Hepatocyte (in vitro differentiated cells): Measurements from ENCODE around the gene C11orf68. TPM values are rescaled to one million over a fixed set of nuclear protein-coding genes. Genes with fewer than 3 reads are reported as not detected.
A peak's percentile ranks its signal among the peaks of the same experiment; 100 is the strongest.

Experiments
- DNase-seq: peaks from one replicate; pipeline ENCODE4 v3.0.0-alpha.2; 2016; ENCODE audit warnings: low spot score
- H2AFZ ChIP-seq: fragments of 200-600 bp; sonication (generic); 2 replicates; pipeline ENCODE4 v1.6.0; 2016; ENCODE audit warnings: antibody characterized with exemption, mild to moderate bottlenecking
- H3K27ac ChIP-seq: fragments of 200-600 bp; sonication (generic); 2 replicates; pipeline ENCODE4 v1.5.1; 2016; ENCODE audit warnings: mild to moderate bottlenecking
- H3K27me3 ChIP-seq: fragments of 200-600 bp; sonication (generic); 2 replicates; pipeline ENCODE4 v1.6.1; 2016
- H3K36me3 ChIP-seq: fragments of 200-600 bp; sonication (generic); replicated peaks from 2 replicates; pipeline ENCODE4 v1.5.1; 2016; ENCODE audit warnings: low read depth; ENCODE audit not compliant: insufficient read depth
- H3K4me1 ChIP-seq: fragments of 200-600 bp; sonication (generic); 2 replicates; pipeline ENCODE4 v1.5.1; 2016; ENCODE audit warnings: mild to moderate bottlenecking, moderate library complexity; ENCODE audit not compliant: insufficient read depth
- H3K4me2 ChIP-seq: fragments of 200-600 bp; sonication (generic); 2 replicates; pipeline ENCODE4 v1.6.0; 2016
- H3K4me3 ChIP-seq: fragments of 200-600 bp; sonication (generic); 2 replicates; pipeline ENCODE4 v1.5.1; 2016; ENCODE audit warnings: mild to moderate bottlenecking
- H3K79me2 ChIP-seq: fragments of 200-600 bp; sonication (generic); 2 replicates; pipeline ENCODE4 v1.6.0; 2017; ENCODE audit warnings: mild to moderate bottlenecking
- H3K9me2 ChIP-seq: fragments of 200-600 bp; sonication (generic); replicated peaks from 2 replicates; pipeline ENCODE4 v1.6.0; 2017; ENCODE audit warnings: mild to moderate bottlenecking; ENCODE audit not compliant: insufficient read depth
- H3K9me3 ChIP-seq: fragments of 200-600 bp; sonication (generic); 2 replicates; pipeline ENCODE4 v1.5.1; 2016; ENCODE audit warnings: low read depth, mild to moderate bottlenecking
- H4K20me1 ChIP-seq: fragments of 200-600 bp; sonication (generic); 2 replicates; pipeline ENCODE4 v1.6.0; 2016; ENCODE audit warnings: mild to moderate bottlenecking; ENCODE audit not compliant: insufficient read depth, poor library complexity, severe bottlenecking
- CTCF ChIP-seq: fragments of 200-600 bp; sonication (generic); IDR thresholded peaks from 2 replicates; pipeline ENCODE4 v1.5.1; 2016; ENCODE audit warnings: antibody characterized with exemption, mild to moderate bottlenecking; ENCODE audit not compliant: poor library complexity
- EZH2 ChIP-seq: fragments of 200-600 bp; sonication (generic); IDR thresholded peaks from 2 replicates; pipeline ENCODE4 v1.6.1; 2016; ENCODE audit warnings: antibody characterized with exemption, mild to moderate bottlenecking, borderline replicate concordance
- EZH2phosphoT487 ChIP-seq: fragments of 200-600 bp; sonication (generic); IDR thresholded peaks from one replicate; pipeline ENCODE4 v1.6.1; 2018; ENCODE audit warnings: antibody characterized with exemption, mild to moderate bottlenecking, low read depth, moderate library complexity; ENCODE audit not compliant: unreplicated experiment, severe bottlenecking
- WGBS: methylation state at CpG from one replicate; pipeline ENCODE4 v1.1.6; 2016; ENCODE audit warnings: low lambda C conversion rate; ENCODE audit errors: missing lambda C conversion rate; 5-methylcytosine and 5-hydroxymethylcytosine counted together
- polyA plus RNA-seq: library from polyadenylated mRNA; unstranded; fragments of >200 nt; fragmentation: Nextera tagmentation; extraction: Ambion mirVana; gene quantifications from 2 replicates; pipeline ENCODE4 v1.2.1, GENCODE V29; 2016
- total RNA-seq: library from RNA; depleted of rRNA; stranded (reverse); fragments of >200 nt; gene quantifications from 2 replicates; pipeline ENCODE4 v1.2.3, GENCODE V29; 2014

The C11orf68 gene
- total and polyA plus RNA-seq, 2 experiments from 2014 or later, result 26.3 to 59.3 TPM

DNA sequence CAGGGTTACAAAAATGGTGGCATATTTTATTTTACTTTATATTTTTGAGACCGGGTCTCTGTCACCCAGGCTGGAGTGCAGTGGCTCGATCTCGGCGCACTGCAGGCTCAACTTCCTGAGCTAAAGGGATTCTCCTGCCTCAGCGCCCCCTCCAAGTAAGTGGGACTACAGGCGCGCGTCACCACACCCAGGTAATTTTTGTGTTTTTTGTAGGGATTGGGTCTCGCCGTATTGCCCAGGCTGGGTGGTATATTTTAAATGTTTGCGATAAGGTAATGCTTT lies 18.0 kb downstream of the C11orf68 start:
- no peaks in the 10 kb centered on the region for H3K9me3 ChIP-seq
- peak overlapping the region; percentile 23 for H3K27ac ChIP-seq
- H3K4me2 ChIP-seq, result peak overlapping the region; percentile 93
- no peaks in the 10 kb centered on the region for H3K79me2 ChIP-seq
- no peak overlapping the region for H3K4me3 ChIP-seq
- no peaks in the 10 kb centered on the region for H4K20me1 ChIP-seq
- no peak for DNase-seq
- no peaks in the 10 kb centered on the region for H3K9me2 ChIP-seq
- H3K27me3 ChIP-seq, result peaks cover 25% of the 10 kb centered on the region
- WGBS, result 75% methylated on average over 11 of the region's 11 CpGs
- peaks cover 15% of the 10 kb centered on the region for H3K4me1 ChIP-seq
- TF ChIP-seq EZH2phosphoT487 (no peak), CTCF (no peak), EZH2 (no peak)
- H3K36me3 ChIP-seq, result no peaks in the 10 kb centered on the region
- H2AFZ ChIP-seq, result peak overlapping the region; percentile 1

DNA sequence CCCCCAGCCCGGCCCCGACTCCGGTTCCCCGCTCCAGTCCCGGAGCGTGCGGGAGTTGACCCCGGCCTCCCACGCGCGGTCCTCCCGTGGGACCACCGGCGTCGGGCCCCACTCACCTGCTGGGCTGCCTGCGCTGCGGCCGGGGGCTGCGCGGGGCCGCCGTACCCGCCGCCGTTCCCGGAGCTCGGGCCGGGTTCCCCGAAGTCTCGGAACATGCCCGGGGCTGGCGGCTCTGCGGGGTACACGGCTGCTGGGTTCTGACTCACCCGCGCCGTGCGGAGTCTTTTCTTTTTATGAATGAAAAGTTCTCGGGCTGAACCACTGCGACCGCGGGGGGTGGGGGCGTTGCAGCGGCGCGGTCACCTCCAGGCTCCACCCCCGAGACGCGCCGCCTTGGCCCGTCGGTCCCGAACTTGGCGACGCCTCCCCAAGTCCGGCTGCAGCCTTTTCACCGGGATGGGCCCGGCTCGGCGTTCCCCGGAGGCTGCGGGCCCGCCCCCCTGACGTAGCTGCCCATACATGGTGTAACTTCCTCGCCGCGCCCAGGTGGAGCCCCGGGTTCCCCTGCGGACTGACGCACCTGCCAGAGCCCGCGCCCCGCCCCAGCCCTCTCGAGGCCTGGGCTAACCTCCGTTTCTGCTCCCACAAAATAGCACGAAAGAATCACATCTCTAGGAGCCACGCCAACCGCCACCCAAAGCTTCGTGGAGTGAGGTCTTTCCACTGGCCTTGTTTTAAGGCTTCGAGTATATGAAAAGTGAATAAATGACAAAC lies 18.6 kb downstream of the C11orf68 start, which contains the start of gene FOSL1:
TSS of gene FOSL1 (minus strand) at position 264 of the 774 bp plus-strand sequence. CDS start at position 215, 49 bp downstream.
- H2AFZ ChIP-seq, result peak within 1 kb of the TSS; percentile 63
- no peaks in the 10 kb centered on the region for H3K9me3 ChIP-seq
- TF ChIP-seq EZH2phosphoT487 (no peak), EZH2 (no peak), CTCF (no peak)

DNA sequence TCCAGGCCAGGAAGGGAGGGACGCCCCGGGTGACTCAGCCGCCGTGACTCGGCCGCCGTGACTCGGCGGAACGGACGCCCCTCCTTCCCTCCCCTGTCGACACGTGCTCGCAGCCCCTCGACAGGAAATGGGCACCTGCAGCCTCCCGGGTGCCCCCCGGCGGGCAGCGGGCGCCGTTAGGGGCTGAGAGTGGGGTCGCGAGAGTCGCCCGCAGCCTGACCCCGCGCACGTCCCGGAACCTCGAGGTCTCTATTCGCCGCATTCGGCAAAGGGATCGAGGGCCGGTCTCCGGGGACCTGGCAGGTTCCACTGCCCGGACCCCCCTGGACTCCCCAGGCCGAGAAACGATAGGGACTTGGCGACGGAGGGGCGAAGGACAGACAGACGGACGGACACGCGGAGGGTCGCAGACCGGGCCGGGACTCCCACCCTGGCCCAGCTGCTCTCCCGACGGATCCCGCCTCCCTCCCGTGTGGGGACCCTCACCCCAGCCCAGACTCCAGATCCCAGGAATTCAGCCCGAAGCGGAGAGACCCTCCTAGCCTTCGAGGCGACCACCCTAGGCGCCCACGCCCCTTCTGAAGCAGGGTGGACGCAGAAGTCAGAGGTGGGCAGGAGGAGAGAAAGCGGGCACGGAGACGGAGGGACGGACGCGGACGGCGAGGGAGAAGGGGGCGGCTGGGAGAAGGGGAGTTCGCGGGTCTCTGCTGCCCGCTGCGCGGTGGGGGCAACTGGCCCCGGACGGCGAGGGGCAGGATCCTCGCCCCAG lies 19.3 kb downstream of the C11orf68 start:
- Histone ChIP-seq H3K4me1 (peaks cover 15% of the 10 kb centered on the region), H4K20me1 (no peaks in the 10 kb centered on the region), H3K27ac (peak overlapping the region; percentile 71), H3K4me2 (peak overlapping the region; percentile 93), H3K79me2 (no peaks in the 10 kb centered on the region), H3K9me2 (no peaks in the 10 kb centered on the region), H3K27me3 (peaks cover 25% of the 10 kb centered on the region), H3K4me3 (peak overlapping the region; percentile 53), H3K9me3 (no peaks in the 10 kb centered on the region), H3K36me3 (no peaks in the 10 kb centered on the region), H2AFZ (peak overlapping the region; percentile 63)
- WGBS, result 7% methylated on average over 58 of the region's 78 CpGs
- TF ChIP-seq EZH2phosphoT487 (no peak), EZH2 (no peak), CTCF (no peak)
- peak; percentile 84 for DNase-seq

More for the DNA sequence above, 18.6 kb downstream of the C11orf68 start, which contains the start of gene FOSL1:
- 3% methylated on average over 61 of the region's 80 CpGs for WGBS
- H3K4me1 ChIP-seq, result peaks cover 15% of the 10 kb centered on the region
- no peaks in the 10 kb centered on the region for H4K20me1 ChIP-seq
- H3K27ac ChIP-seq, result peak within 1 kb of the TSS; percentile 71
- DNase-seq, result peak; percentile 95
- no peaks in the 10 kb centered on the region for H3K36me3 ChIP-seq
- H3K79me2 ChIP-seq, result no peaks in the 10 kb centered on the region
- peak within 1 kb of the TSS; percentile 53 for H3K4me3 ChIP-seq
- peak within 1 kb of the TSS; percentile 93 for H3K4me2 ChIP-seq
- H3K9me2 ChIP-seq, result no peaks in the 10 kb centered on the region
- peaks cover 25% of the 10 kb centered on the region for H3K27me3 ChIP-seq
